IMR-90 (cell line): Measurements from ENCODE around the gene NNMT. TPM values are rescaled to one million over a fixed set of nuclear protein-coding genes. Genes with fewer than 3 reads are reported as not detected.

Experiments used
- ATAC-seq: fragments of 200-7000 bp; cut with Tn5 transposase; 2 replicates; pipeline ENCODE4 v1.9.1; 2020; ENCODE audit warnings: low read depth, mild to moderate bottlenecking, moderate library complexity
- BruUV-seq: library from RNA; stranded (reverse); fragments of 400-500 nt; replicated peaks from 2 replicates; lab custom pipeline; 2021; lab: Mats Ljungman, UMichigan
- CTCF ChIA-PET: fragments of 300-600 bp; formaldehyde crosslinking; extraction: SDS; loops from one replicate; lab custom pipeline; 2021; ENCODE audit warnings: antibody characterized with exemption; lab: Yijun Ruan, JAX
- POLR2A ChIA-PET: fragments of 300-600 bp; sonication (Branson Sonifier 250); formaldehyde crosslinking; loops from one replicate; lab custom pipeline; 2022; ENCODE audit warnings: antibody characterized with exemption; ENCODE audit not compliant: unreplicated experiment; lab: Charles Lee
- DNase-seq: peaks from one replicate; pipeline ENCODE4 v3.0.0; 2013
- H2AFZ ChIP-seq: replicated peaks from 2 replicates; pipeline ENCODE3; 2013; ENCODE audit warnings: low read length, mild to moderate bottlenecking; ENCODE audit not compliant: poor library complexity
- H2AK5ac ChIP-seq: 2 replicates; pipeline ENCODE4 v1.6.1; 2013; ENCODE audit warnings: low read depth, low read length, inconsistent platforms
- H2AK9ac ChIP-seq: replicated peaks from 2 replicates; pipeline ENCODE3; 2013; ENCODE audit warnings: mild to moderate bottlenecking, low read depth, low read length, moderate library complexity; ENCODE audit not compliant: poor library complexity
- H2BK120ac ChIP-seq: 2 replicates; pipeline ENCODE4 v1.6.1; 2013; ENCODE audit warnings: low read depth, low read length, inconsistent platforms
- H2BK15ac ChIP-seq: 3 replicates; pipeline ENCODE4 v1.6.1; 2013; ENCODE audit warnings: low read depth, low read length, inconsistent platforms
- H2BK20ac ChIP-seq: 2 replicates; pipeline ENCODE4 v1.6.1; 2013; ENCODE audit warnings: low read depth, mild to moderate bottlenecking, inconsistent platforms, low read length, moderate library complexity
- H2BK5ac ChIP-seq: 2 replicates; pipeline ENCODE4 v1.6.1; 2013; ENCODE audit warnings: mild to moderate bottlenecking, low read depth, low read length, inconsistent platforms; ENCODE audit not compliant: poor library complexity, severe bottlenecking
- H3K14ac ChIP-seq: replicated peaks from 2 replicates; pipeline ENCODE4 v1.6.1; 2013; ENCODE audit warnings: low read depth, low read length, inconsistent platforms
- H3K18ac ChIP-seq: 2 replicates; pipeline ENCODE4 v1.6.1; 2013; ENCODE audit warnings: low read depth, low read length, control low read depth
- H3K23ac ChIP-seq: 2 replicates; pipeline ENCODE4 v1.6.1; 2013; ENCODE audit warnings: low read depth, low read length, inconsistent platforms
- H3K27ac ChIP-seq: 2 replicates; pipeline ENCODE4 v1.5.1; 2013; ENCODE audit warnings: mild to moderate bottlenecking, control low read depth, low read length; ENCODE audit not compliant: insufficient read depth
- H3K27me3 ChIP-seq: 2 replicates; pipeline ENCODE4 v1.6.1; 2013; ENCODE audit warnings: low read length; ENCODE audit not compliant: control insufficient read depth, insufficient read depth
- H3K36me3 ChIP-seq: 2 replicates; pipeline ENCODE4 v1.6.1; 2013; ENCODE audit warnings: low read length, mixed read lengths; ENCODE audit not compliant: control insufficient read depth, insufficient read depth
- H3K4ac ChIP-seq: 2 replicates; pipeline ENCODE4 v1.6.1; 2013; ENCODE audit warnings: low read depth, low read length, inconsistent platforms
- H3K4me1 ChIP-seq: 2 replicates; pipeline ENCODE4 v1.6.1; 2013; ENCODE audit warnings: low read length, mixed read lengths; ENCODE audit not compliant: control insufficient read depth, insufficient read depth
- H3K4me2 ChIP-seq: 2 replicates; pipeline ENCODE4 v1.6.1; 2013; ENCODE audit warnings: low read depth, mild to moderate bottlenecking, control low read depth, low read length, moderate library complexity
- H3K4me3 ChIP-seq: 2 replicates; pipeline ENCODE4 v1.5.1; 2013; ENCODE audit warnings: low read depth, mild to moderate bottlenecking, control low read depth, low read length, moderate library complexity; ENCODE audit not compliant: insufficient read depth
- H3K56ac ChIP-seq: 2 replicates; pipeline ENCODE4 v1.6.1; 2013; ENCODE audit warnings: low read length, inconsistent platforms; ENCODE audit not compliant: insufficient read depth; ENCODE audit errors: extremely low read depth
- H3K79me1 ChIP-seq, 2 experiments: 2 replicates each; pipeline ENCODE4 v1.6.1; 2013; ENCODE audit warnings: low read length in 2 of 2, inconsistent platforms in 1 of 2, low read depth in 1 of 2
- H3K9ac ChIP-seq: 2 replicates; pipeline ENCODE4 v1.6.1; 2013; ENCODE audit warnings: low read depth, low read length, control low read depth
- H3K9me1 ChIP-seq: 2 replicates; pipeline ENCODE4 v1.6.1; 2013; ENCODE audit warnings: low read length, inconsistent platforms; ENCODE audit not compliant: insufficient read depth
- H3K9me3 ChIP-seq: 2 replicates; pipeline ENCODE4 v1.6.1; 2013; ENCODE audit warnings: low read length; ENCODE audit not compliant: control insufficient read depth, insufficient read depth
- H4K20me1 ChIP-seq: 2 replicates; pipeline ENCODE4 v1.6.1; 2013; ENCODE audit warnings: low read length, inconsistent platforms; ENCODE audit not compliant: insufficient read depth
- H4K5ac ChIP-seq: 2 replicates; pipeline ENCODE4 v1.6.1; 2013; ENCODE audit warnings: mild to moderate bottlenecking, low read depth, low read length, control low read depth
- H4K8ac ChIP-seq, 2 experiments: 2 replicates each; pipeline ENCODE4 v1.6.1; 2013; ENCODE audit warnings: low read depth in 2 of 2, low read length in 2 of 2, control low read depth in 1 of 2, inconsistent platforms in 1 of 2
- H4K91ac ChIP-seq: 2 replicates; pipeline ENCODE4 v1.6.1; 2013; ENCODE audit warnings: low read depth, low read length, inconsistent platforms; ENCODE audit not compliant: insufficient read depth
- FOS ChIP-seq: fragments of 150-350 bp; IDR thresholded peaks from 2 replicates; pipeline ENCODE4 v1.6.1; 2016; ENCODE audit warnings: low read depth, low read length
- MXI1 ChIP-seq: IDR thresholded peaks from 2 replicates; pipeline ENCODE4 v1.6.1; 2012; ENCODE audit warnings: low read depth, mild to moderate bottlenecking, low read length, moderate library complexity, borderline replicate concordance
- POLR2A ChIP-seq: IDR thresholded peaks from 2 replicates; pipeline ENCODE4 v1.6.1; 2012; ENCODE audit warnings: mild to moderate bottlenecking, low read depth, low read length
- RCOR1 ChIP-seq: IDR thresholded peaks from 2 replicates; pipeline ENCODE4 v1.6.1; 2012; ENCODE audit warnings: mild to moderate bottlenecking, low read length, improper control_type of control experiment; ENCODE audit not compliant: insufficient replicate concordance
- WGBS, 2 experiments: methylation state at CpG; one replicate each; pipeline versions ENCODE4 v1.1.5 to v1.1.7; 2013; ENCODE audit warnings: missing lambda C conversion rate in 2 of 2; ENCODE audit not compliant: insufficient read length in 1 of 2; ENCODE audit errors: extremely low coverage in 2 of 2; 5-methylcytosine and 5-hydroxymethylcytosine counted together
- dilution Hi-C: fragments of 300-500 bp; cut with HindIII; formaldehyde crosslinking; loops from one replicate; pipeline ENCODE4 v1.14.3; 2018; ENCODE audit warnings: low sequenced_read_pairs; ENCODE audit not compliant: unreplicated experiment
- in situ Hi-C: fragments of 300-500 bp; cut with MboI; formaldehyde crosslinking; loops from 3 replicates; pipeline ENCODE4 v1.14.3; 2019; ENCODE audit warnings: low sequenced_read_pairs, inconsistent platforms, mixed read lengths
- intact Hi-C: fragments of 100-400 bp; cut with micrococcal nuclease; formaldehyde crosslinking; loops from 2 replicates; pipeline ENCODE4 v1.10.0; 2022
- polyA plus RNA-seq, 3 experiments: library from polyadenylated mRNA; depleted of rRNA; stranded (reverse); fragments of >200 nt; gene quantifications; 2 replicates each; pipeline ENCODE4 v1.2.3, GENCODE V29; 2012; ENCODE audit warnings: low replicate concordance in 1 of 3
- total RNA-seq: library from RNA; depleted of rRNA; stranded (reverse); fragments of >200 nt; gene quantifications from 2 replicates; pipeline ENCODE4 v1.2.3, GENCODE V29; 2012
- TF ChIP-seq, protein P1 (sequence below): conservative IDR thresholded peaks from 2 replicates; pipeline ENCODE4 v1.5.1; 2012; ENCODE audit warnings: mild to moderate bottlenecking, low read depth, low read length, improper control_type of control experiment

The NNMT gene
- total and polyA plus RNA-seq, 2 of the 4 experiments (the other 2 are of a cell fraction) = 79.7 to 108 TPM

- no peak overlapping the region for H2AK9ac ChIP-seq
- intact Hi-C loops (loop anchor here (5.0 kb wide), 1 partner anchor 1757 kb away; no protein-coding TSS in a partner anchor), in situ Hi-C loops (no loop called here), dilution Hi-C loops (no loop called here)
- H2AK5ac ChIP-seq = no peak overlapping the region
- H3K4me1 ChIP-seq = no peaks in the 10 kb centered on the region
- H3K14ac ChIP-seq = no peak overlapping the region
- no peak overlapping the region for H2BK15ac ChIP-seq
- no peaks in the 10 kb centered on the region for H3K79me1 ChIP-seq
- no peak overlapping the region for H4K5ac ChIP-seq
- H3K4me2 ChIP-seq = no peak overlapping the region
- DNase-seq (no peak), ATAC-seq (no peak)
- no peak overlapping the region for H3K4me3 ChIP-seq
- no peaks in the 10 kb centered on the region for H3K9me1 ChIP-seq
- H2AFZ ChIP-seq = no peak overlapping the region
- no CpG with 5 or more reads among the region's 2 CpGs for WGBS, 2 experiments
- no peak overlapping the region for H3K56ac ChIP-seq
- H2BK120ac ChIP-seq = no peak overlapping the region
- no peak overlapping the region for H4K8ac ChIP-seq
- 0 out of 2 replicates have a peak, but pooled peaks cover 2% of the 10 kb centered on the region for H3K9me3 ChIP-seq
- no peak overlapping the region for H3K27ac ChIP-seq
- H3K27me3 ChIP-seq = peaks cover 37% of the 10 kb centered on the region
- H3K36me3 ChIP-seq = no peaks in the 10 kb centered on the region
- no peak overlapping the region for H4K91ac ChIP-seq
- no peak overlapping the region for H3K18ac ChIP-seq
- H3K23ac ChIP-seq = no peak overlapping the region
- H3K4ac ChIP-seq = no peak overlapping the region
- TF ChIP-seq FOS (no peak), POLR2A (no peak), RCOR1 (no peak), MXI1 (no peak)
- TF ChIP-seq, protein P1, sequence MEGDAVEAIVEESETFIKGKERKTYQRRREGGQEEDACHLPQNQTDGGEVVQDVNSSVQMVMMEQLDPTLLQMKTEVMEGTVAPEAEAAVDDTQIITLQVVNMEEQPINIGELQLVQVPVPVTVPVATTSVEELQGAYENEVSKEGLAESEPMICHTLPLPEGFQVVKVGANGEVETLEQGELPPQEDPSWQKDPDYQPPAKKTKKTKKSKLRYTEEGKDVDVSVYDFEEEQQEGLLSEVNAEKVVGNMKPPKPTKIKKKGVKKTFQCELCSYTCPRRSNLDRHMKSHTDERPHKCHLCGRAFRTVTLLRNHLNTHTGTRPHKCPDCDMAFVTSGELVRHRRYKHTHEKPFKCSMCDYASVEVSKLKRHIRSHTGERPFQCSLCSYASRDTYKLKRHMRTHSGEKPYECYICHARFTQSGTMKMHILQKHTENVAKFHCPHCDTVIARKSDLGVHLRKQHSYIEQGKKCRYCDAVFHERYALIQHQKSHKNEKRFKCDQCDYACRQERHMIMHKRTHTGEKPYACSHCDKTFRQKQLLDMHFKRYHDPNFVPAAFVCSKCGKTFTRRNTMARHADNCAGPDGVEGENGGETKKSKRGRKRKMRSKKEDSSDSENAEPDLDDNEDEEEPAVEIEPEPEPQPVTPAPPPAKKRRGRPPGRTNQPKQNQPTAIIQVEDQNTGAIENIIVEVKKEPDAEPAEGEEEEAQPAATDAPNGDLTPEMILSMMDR = no peak
- CTCF ChIA-PET = interaction anchor here (1.4 kb wide), 1 partner anchor 9 kb away, joined by 4 read pairs; no protein-coding TSS in a partner anchor
- H4K20me1 ChIP-seq = no peaks in the 10 kb centered on the region
- H3K9ac ChIP-seq = no peak overlapping the region
- no TSS peak for BruUV-seq
- no peak overlapping the region for H2BK20ac ChIP-seq
- POLR2A ChIA-PET = interaction anchor here (0.6 kb wide), 2 partner anchors 55 to 142 kb away, joined by 3 read pairs; no protein-coding TSS in a partner anchor
- no peak overlapping the region for H2BK5ac ChIP-seq
Measured at GRCh38 chr11:114269498-114269897, 26.7 kb upstream of the NNMT start.
